Heart right ventricle (tissue), 16 donors: ENCODE results near the gene HLA-G. TPM values are rescaled to one million over a fixed set of nuclear protein-coding genes. Genes with fewer than 3 reads are reported as not detected.

ENCODE experiments used
- ATAC-seq, 8 donors: fragments of 200-7000 bp; cut with Tn5 transposase; one replicate each; pipeline ENCODE4 v1.9.1; 2020; ENCODE audit warnings: mild to moderate bottlenecking in 8 of 8, moderate library complexity in 8 of 8, moderate number of reproducible peaks in 1 of 8
- DNase-seq, 2 donors: peaks; one replicate each; pipeline ENCODE4 v3.0.0-alpha.2; 2020
- H3K27ac ChIP-seq, 10 donors: fragments of 200-600 bp; sonication (generic) in 2 of 10; one replicate each; pipeline versions ENCODE4 v1.5.0 to v1.8.0; 2020 to 2022; ENCODE audit warnings: mild to moderate bottlenecking in 3 of 10
- H3K27me3 ChIP-seq, 7 donors: fragments of 200-600 bp; one replicate each; pipeline ENCODE4 v1.8.0; 2021 to 2022; ENCODE audit warnings: mild to moderate bottlenecking in 2 of 7
- H3K36me3 ChIP-seq, 9 donors: fragments of 200-600 bp; sonication (generic) in 1 of 9; one replicate each; pipeline versions ENCODE4 v1.5.0 to v1.8.0; 2020 to 2022; ENCODE audit warnings: mild to moderate bottlenecking in 2 of 9
- H3K4me1 ChIP-seq, 9 donors: fragments of 200-600 bp; sonication (generic) in 1 of 9; one replicate each; pipeline versions ENCODE4 v1.5.0 to v1.8.0; 2020 to 2022; ENCODE audit warnings: mild to moderate bottlenecking in 4 of 9
- H3K4me3 ChIP-seq, 10 donors: fragments of 200-600 bp; sonication (generic) in 2 of 10; one replicate each; pipeline versions ENCODE4 v1.5.0 to v1.8.0; 2020 to 2022; ENCODE audit warnings: mild to moderate bottlenecking in 7 of 10, moderate library complexity in 2 of 10
- H3K9me3 ChIP-seq, 11 donors: fragments of 200-600 bp in 10 of 11; sonication (generic) in 2 of 11; one replicate each; pipeline versions ENCODE4 v1.5.0 to v1.8.0; 2013 to 2022; ENCODE audit warnings: mild to moderate bottlenecking in 2 of 11, control low read depth in 1 of 11, moderate library complexity in 1 of 11
- CTCF ChIP-seq, 9 donors: fragments of 200-600 bp; sonication (generic) in 2 of 9; IDR thresholded peaks; one replicate each; pipeline versions ENCODE4 v1.5.0 to v1.8.0; 2021 to 2022; ENCODE audit warnings: antibody characterized with exemption in 9 of 9, mild to moderate bottlenecking in 5 of 9, moderate library complexity in 1 of 9
- WGBS, 2 donors: extraction: QIAGEN DNeasy Blood & Tissue Kit; methylation state at CpG; one replicate each; pipeline ENCODE4 v1.1.7; 2013; ENCODE audit warnings: inconsistent platforms in 1 of 2; 5-methylcytosine and 5-hydroxymethylcytosine counted together
- intact Hi-C, 10 donors: fragments of 100-400 bp; cut with DNase I; formaldehyde crosslinking; loops; one replicate each; pipeline versions ENCODE4 v1.11.1 to v1.14.2; 2022
- polyA plus RNA-seq, 2 donors: library from polyadenylated mRNA; stranded (reverse); fragments of 200-250 nt; gene quantifications; one replicate each; pipeline ENCODE4 v1.2.3, GENCODE V29; 2013
- total RNA-seq, 10 donors: library from RNA; stranded (reverse); fragmentation: NEBNext Ultra II Directional in 3 of 10; extraction: Animal tissue kit (Norgen Biotek cat#: 25700) in 3 of 10; gene quantifications; one replicate each; pipeline versions ENCODE4 v1.2.1 to v1.2.4, GENCODE V29; 2021 to 2023
- donor health status: Arrhythmogenic right ventricular cardiomyopathy.
- donor health status: ischemic (EF 13 %, LVEDD 7.1; RV severe dilation, severe dysfunction).
- donor health status: healthy with polysubstance abuse.
- donor health status: DM: no; HTN: yes; CAD: no.
- donor health status: DM: no; HTN: no; CAD: no.
- donor health status: ischemic (EF 25% LVEDD 6.9; RV normal size, moderate dysfunction).
- donor health status: ischemic (EF 25% LVEDD 5.7; RV mildly dilated, moderate dysfunction).
- donor health status: healthy.
- donor health status: DM: yes; HTN: yes; CAD: no.
- donor health status: Ischemic cardiomyopathy.
- donor health status: ischemic (EF 35%, LVEDD 5.7; RV mildly dilated, moderate dysfunction).
- donor health status: nonischemic (EF 11% LVEDD 7.7; RV severe dilation, severe dysfunction).
- donor health status: DM: yes; HTN: yes; CAD: no.
- donor health status: PGD.
- donor health status: ischemic (EF 29% LVEDD 5.4; RV normal size, mild dysfunction).
- donor health status: nonischemic (EF 23%, LVEDD 6.1; RV moderate dilation, normal function).

The HLA-G gene
- total and polyA plus RNA-seq, 12 donors: 0.13 to 0.77 (median 0.55) TPM; not detected in 8

DNA sequence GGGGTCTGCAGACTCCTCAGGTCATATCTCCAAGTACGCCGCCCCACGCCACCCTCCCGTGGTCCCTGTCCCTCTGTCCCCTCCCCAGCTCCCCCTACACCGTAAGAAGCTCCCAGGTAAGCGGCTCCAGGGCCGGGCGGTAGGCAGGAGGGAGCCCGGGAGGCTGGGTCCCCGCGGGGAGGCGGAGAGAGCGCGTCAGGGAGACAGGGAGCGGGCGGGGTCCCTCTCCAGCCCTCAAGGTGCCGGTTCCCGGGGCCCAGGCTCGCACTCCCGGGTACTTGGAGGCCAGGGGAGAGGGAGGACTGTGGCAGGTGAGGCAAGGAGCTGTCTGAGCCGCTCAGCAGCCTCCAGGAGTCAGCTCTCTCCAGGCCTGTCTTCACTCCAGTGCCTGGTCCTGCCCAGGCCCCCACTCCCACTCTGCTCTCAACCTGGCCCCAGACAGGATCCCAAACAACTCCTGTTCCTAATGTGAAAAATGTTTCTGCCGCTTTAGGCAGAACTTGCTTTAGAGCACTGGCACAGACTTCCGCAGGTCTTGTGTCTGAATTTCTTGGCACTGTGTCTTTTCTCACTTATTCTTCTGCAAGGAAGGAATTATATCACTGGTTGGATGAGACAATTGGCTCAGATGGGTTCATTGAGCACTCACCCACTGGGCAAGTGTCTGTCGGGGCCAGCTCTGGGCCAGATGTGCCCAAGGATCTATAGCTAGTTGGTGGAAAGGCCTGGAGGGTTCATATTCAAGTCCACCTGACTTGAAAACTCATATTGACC, 36.6 kb downstream of the HLA-G start:
- WGBS, 2 donors: 12 to 24% methylated on average over 23 to 24 of the region's 24 CpGs
- H3K27me3 ChIP-seq: peaks cover 0 to 42% (median 28%) of the 10 kb centered on the region in 7 donors
- intact Hi-C loops: loop anchor here in 2 of 10 donors (5.0 to 10.0 kb wide), 2 partner anchors 51 to 53 kb away; no protein-coding TSS in a partner anchor
- no peaks in the 10 kb centered on the region for H3K36me3 ChIP-seq
- H3K27ac ChIP-seq: no peak overlapping the region
- ATAC-seq: peak in 1 of 8 donors; percentile 55
- DNase-seq: no peak
- H3K9me3 ChIP-seq: no peaks in the 10 kb centered on the region
- H3K4me1 ChIP-seq: no peaks in the 10 kb centered on the region
- TF ChIP-seq CTCF (IDR thresholded peaks at IDR 0.05): no peak
- no peak overlapping the region for H3K4me3 ChIP-seq

DNA sequence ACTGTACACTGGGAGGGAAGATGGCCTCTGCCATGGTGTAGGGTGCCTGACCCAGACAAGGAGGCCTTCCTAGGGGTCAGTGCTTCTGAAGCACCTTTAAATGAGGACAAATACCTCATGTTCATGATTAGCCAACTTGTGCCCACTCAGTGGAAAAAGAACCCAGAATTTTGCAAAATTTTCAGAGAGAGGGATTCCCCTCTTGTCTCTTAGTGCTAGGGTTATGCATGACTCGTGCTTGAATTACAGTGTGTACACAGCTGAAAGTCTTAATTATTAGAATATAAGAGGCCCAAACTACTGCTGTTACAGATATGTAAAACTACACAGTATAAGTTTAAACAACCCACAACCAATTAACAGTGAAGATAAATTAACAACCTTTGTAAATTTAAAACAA, 38.0 kb downstream of the HLA-G start:
- intact Hi-C loops: loop anchor here in 1 of 10 donors (10.0 kb wide), 1 partner anchor 49 kb away; no protein-coding TSS in a partner anchor
- no peak for ATAC-seq

DNA sequence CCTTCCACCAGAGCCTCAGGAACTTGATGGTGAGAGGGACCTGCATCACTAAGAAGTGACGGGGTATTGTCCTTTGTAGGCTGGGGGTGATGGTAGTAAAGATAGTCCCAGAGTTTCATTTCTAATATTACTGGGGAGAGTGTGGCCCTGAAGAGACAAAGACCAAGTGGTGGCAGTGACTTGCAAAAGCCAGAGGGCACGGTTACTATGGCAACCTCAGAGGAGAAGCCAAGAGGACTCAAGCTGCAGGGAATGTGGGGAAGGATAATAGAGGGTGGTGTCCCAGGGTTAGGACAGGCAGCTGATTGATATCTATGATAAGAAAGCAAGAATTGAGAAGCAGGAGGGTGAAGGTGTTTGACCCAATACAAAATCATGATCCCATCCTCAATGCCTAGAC, 42.5 kb downstream of the HLA-G start:
- ATAC-seq (no peak), DNase-seq (no peak)
- H3K36me3 ChIP-seq: no peaks in the 10 kb centered on the region
- H3K27me3 ChIP-seq: peaks cover 0 to 13% (median 7%) of the 10 kb centered on the region in 7 donors
- no peaks in the 10 kb centered on the region for H3K9me3 ChIP-seq
- H3K4me1 ChIP-seq: no peaks in the 10 kb centered on the region
- intact Hi-C loops: no loop called here
- H3K27ac ChIP-seq: no peak overlapping the region
- TF ChIP-seq CTCF (IDR thresholded peaks at IDR 0.05): no peak
- 41 to 54% methylated on average over 2 of the region's 2 CpGs for WGBS, 2 donors
- no peak overlapping the region for H3K4me3 ChIP-seq

More for the DNA sequence above, 38.0 kb downstream of the HLA-G start:
- H3K27ac ChIP-seq: no peak overlapping the region
- no peaks in the 10 kb centered on the region for H3K4me1 ChIP-seq
- WGBS, 2 donors: 71 to 79% methylated on average over 1 of the region's 1 CpG
- H3K9me3 ChIP-seq: no peaks in the 10 kb centered on the region
- H3K4me3 ChIP-seq: no peak overlapping the region
- no peak for DNase-seq
- peaks cover 0 to 42% (median 26%) of the 10 kb centered on the region in 7 donors for H3K27me3 ChIP-seq
- H3K36me3 ChIP-seq: no peaks in the 10 kb centered on the region
- no peak for TF ChIP-seq CTCF (IDR thresholded peaks at IDR 0.05)

DNA sequence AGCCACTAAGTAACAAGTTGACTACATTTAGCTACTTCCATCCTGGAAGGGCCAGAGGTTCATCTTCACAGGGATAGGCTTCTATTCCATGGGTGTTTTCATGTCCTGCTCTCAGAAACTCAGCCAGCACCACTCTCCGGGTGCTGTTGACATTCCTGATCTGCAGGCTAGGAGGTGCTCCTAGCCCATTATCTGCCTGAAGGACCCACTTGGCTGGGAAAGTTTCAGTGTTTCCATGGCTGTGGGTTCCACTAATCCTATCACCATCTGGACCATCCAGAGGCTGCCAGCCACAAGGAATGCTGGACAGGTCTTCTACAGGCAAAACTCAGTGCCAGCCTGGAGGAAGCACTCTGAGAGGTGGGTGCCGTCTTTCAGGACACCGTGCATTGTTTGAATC, 45.2 kb downstream of the HLA-G start:
- H3K36me3 ChIP-seq: no peaks in the 10 kb centered on the region
- 28 to 67% methylated on average over 3 of the region's 3 CpGs for WGBS, 2 donors
- H3K4me1 ChIP-seq: no peaks in the 10 kb centered on the region
- DNase-seq (no peak), ATAC-seq (no peak)
- peaks cover 0 to 7% (median 0%) of the 10 kb centered on the region in 7 donors for H3K27me3 ChIP-seq
- TF ChIP-seq CTCF (IDR thresholded peaks at IDR 0.05): no peak
- H3K27ac ChIP-seq: no peak overlapping the region
- intact Hi-C loops: no loop called here
- no peak overlapping the region for H3K4me3 ChIP-seq
- H3K9me3 ChIP-seq: peaks cover 0 to 6% (median 0%) of the 10 kb centered on the region in 11 donors
